Gastrocnemius medialis (tissue), 4 donors: ENCODE results near the gene OXT. TPM values are rescaled to one million over a fixed set of nuclear protein-coding genes. Genes with fewer than 3 reads are reported as not detected.
"Not testable (repeated sequence)": the region's sequence is repeated elsewhere in the genome, so short reads cannot be mapped to it uniquely, and the experiment has no call there.

ENCODE experiments used
- ATAC-seq, 2 donors: fragments of 150-250 bp; one replicate each; pipeline ENCODE4 v1.9.1; 2016
- DNase-seq, 2 donors: peaks; one replicate each; pipeline ENCODE4 v3.0.0-alpha.2; 2019
- H3K27ac ChIP-seq, 4 donors: fragments of 200-600 bp; sonication (generic); 1 replicate in 1 of 4; 2 replicates in 3 of 4; pipeline ENCODE4 v1.5.1; 2016 to 2018; ENCODE audit warnings: mild to moderate bottlenecking in 2 of 4, moderate library complexity in 1 of 4
- H3K27me3 ChIP-seq, 3 donors: fragments of 200-600 bp; sonication (generic) in 2 of 3; 1 replicate in 1 of 3; 2 replicates in 2 of 3; pipeline versions ENCODE4 v1.5.1 to v1.6.0; 2016 to 2019; ENCODE audit warnings: mild to moderate bottlenecking in 1 of 3, moderate library complexity in 1 of 3
- H3K36me3 ChIP-seq, 2 donors: fragments of 200-600 bp; sonication (generic) in 1 of 2; one replicate each; pipeline ENCODE4 v1.5.1; 2017 to 2018
- H3K4me1 ChIP-seq, 2 donors: fragments of 200-600 bp; sonication (generic) in 1 of 2; one replicate each; pipeline ENCODE4 v1.5.1; 2016 to 2017; ENCODE audit warnings: mild to moderate bottlenecking in 2 of 2
- H3K4me3 ChIP-seq, 4 donors: fragments of 200-600 bp; sonication (generic) in 3 of 4; 1 replicate in 1 of 4; 2 replicates in 3 of 4; pipeline ENCODE4 v1.5.1; 2016 to 2019; ENCODE audit warnings: mild to moderate bottlenecking in 2 of 4
- H3K9me3 ChIP-seq, 3 donors: fragments of 200-600 bp; sonication (generic) in 2 of 3; 1 replicate in 1 of 3; 2 replicates in 2 of 3; pipeline ENCODE4 v1.5.1; 2016 to 2019
- POLR2A ChIP-seq, 2 donors: fragments of 450-650 bp; IDR thresholded peaks; one replicate each; pipeline ENCODE4 v1.6.1; 2017; ENCODE audit warnings: antibody characterized with exemption in 2 of 2, mild to moderate bottlenecking in 2 of 2, moderate library complexity in 2 of 2
- in situ Hi-C, 4 donors: fragments of 200-750 bp; cut with MboI; loops; one replicate each; pipeline versions ENCODE4 v1.15.0 to v1.8.0; 2017; ENCODE audit warnings: low sequenced_read_pairs in 4 of 4
- intact Hi-C: fragments of 100-400 bp; cut with DNase I; formaldehyde crosslinking; loops from one replicate; pipeline ENCODE4 v1.15.1; 2023; ENCODE audit warnings: low total_unique reads
- total RNA-seq, 4 donors: library from RNA; depleted of rRNA; stranded (reverse); fragments of >200 nt; gene quantifications; one replicate each; pipeline versions ENCODE4 v1.1.0 to v1.2.3, GENCODE V29; 2016
- TF ChIP-seq, protein P1 (sequence below), 5 experiments: fragments of 450-650 bp in 3 of 5; fragments of 200-600 bp in 2 of 5; sonication (generic) in 2 of 5; IDR thresholded peaks in 4 of 5; conservative IDR thresholded peaks in 1 of 5; 1 replicate in 4 of 5; 2 replicates in 1 of 5; pipeline ENCODE4 v1.5.1; 2016 to 2019; ENCODE audit warnings: antibody characterized with exemption in 5 of 5, mild to moderate bottlenecking in 3 of 5, moderate library complexity in 3 of 5

OXT gene
- total RNA-seq, 4 donors from 2014 or later = 2.2 TPM; not detected in 3

DNA sequence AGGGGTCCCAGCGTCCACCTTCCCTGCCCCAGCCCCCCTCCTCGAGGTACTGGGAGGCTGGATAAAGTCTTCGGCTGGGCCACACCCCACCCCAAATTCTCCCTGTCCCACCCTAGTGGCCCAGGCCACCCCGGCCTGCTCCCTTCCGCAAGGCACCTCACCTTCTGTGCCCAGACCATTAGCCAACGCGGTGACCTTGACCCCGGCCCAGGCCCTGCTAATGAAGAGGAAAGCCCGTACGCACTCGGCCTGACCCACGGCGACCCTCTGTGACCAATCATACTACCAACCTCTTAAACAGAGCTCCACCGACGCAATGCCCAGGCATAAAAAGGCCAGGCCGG, 182 bp upstream of the OXT start:
- Histone ChIP-seq H3K27me3 (peaks cover 13 to 24% (median 19%) of the 10 kb centered on the region in 3 donors), H3K36me3 (no peaks in the 10 kb centered on the region), H3K4me1 (no peaks in the 10 kb centered on the region), H3K9me3 (no peaks in the 10 kb centered on the region), H3K4me3 (peak overlapping the region; percentile 36 to 56 (median 50)), H3K27ac (no peak overlapping the region)
- intact Hi-C loops (no loop called here), in situ Hi-C loops (loop anchor here in 2 of 4 donors (25.0 kb wide), 2 partner anchors 116 to 241 kb away; no protein-coding TSS in a partner anchor)
- no peak for ATAC-seq
- DNase-seq = no peak
- no peak for TF ChIP-seq POLR2A (IDR thresholded peaks at IDR 0.05)
- TF ChIP-seq, protein P1, sequence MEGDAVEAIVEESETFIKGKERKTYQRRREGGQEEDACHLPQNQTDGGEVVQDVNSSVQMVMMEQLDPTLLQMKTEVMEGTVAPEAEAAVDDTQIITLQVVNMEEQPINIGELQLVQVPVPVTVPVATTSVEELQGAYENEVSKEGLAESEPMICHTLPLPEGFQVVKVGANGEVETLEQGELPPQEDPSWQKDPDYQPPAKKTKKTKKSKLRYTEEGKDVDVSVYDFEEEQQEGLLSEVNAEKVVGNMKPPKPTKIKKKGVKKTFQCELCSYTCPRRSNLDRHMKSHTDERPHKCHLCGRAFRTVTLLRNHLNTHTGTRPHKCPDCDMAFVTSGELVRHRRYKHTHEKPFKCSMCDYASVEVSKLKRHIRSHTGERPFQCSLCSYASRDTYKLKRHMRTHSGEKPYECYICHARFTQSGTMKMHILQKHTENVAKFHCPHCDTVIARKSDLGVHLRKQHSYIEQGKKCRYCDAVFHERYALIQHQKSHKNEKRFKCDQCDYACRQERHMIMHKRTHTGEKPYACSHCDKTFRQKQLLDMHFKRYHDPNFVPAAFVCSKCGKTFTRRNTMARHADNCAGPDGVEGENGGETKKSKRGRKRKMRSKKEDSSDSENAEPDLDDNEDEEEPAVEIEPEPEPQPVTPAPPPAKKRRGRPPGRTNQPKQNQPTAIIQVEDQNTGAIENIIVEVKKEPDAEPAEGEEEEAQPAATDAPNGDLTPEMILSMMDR (IDR thresholded peaks at IDR 0.05 in 4 of 5, conservative IDR thresholded peaks at IDR 0.05 in 1 of 5) = no peak

DNA sequence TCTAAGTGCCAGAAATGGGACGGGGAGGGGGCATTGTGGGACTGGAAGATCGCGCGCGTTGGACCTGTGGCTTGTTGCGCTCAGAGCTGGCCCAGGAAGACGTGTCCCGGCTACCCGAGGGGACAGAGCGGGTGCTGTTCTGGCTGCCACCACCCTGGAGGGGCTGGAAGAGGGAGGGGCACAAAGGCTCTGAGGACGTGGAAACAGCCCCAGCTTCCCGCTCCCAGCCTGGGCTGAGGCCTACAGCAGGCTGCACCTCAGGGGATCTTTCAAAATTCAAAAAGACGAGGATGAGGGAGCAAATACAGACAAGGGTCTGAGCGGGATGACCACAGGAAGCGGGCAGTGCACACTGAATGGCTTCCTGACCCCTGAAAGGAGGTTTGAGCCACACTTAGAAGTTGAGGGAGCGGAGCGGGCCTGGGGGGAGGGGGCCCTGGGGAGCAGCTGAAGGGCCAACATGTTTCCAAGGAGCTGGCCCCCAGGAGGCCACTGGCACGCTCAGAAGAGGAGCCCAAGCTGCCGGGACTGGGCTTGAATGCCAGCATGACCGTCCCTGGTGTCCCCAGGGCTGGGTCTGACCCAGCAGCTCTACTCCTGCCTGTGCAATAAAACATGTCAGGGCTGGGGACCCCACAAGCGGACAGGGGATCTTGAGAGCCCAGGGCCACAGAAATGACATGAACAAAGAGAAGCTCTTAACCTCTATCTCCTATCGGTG, 1.3 kb downstream of the OXT start:
- DNase-seq = no peak
- Histone ChIP-seq H3K27ac (no peak overlapping the region), H3K36me3 (no peaks in the 10 kb centered on the region), H3K9me3 (no peaks in the 10 kb centered on the region), H3K4me3 (peak overlapping the region in 3 of 4 donors; percentile 36 to 56 (median 53)), H3K27me3 (peaks cover 13 to 24% (median 19%) of the 10 kb centered on the region in 3 donors), H3K4me1 (no peaks in the 10 kb centered on the region)
- TF ChIP-seq, protein P1 (IDR thresholded peaks at IDR 0.05 in 4 of 5, conservative IDR thresholded peaks at IDR 0.05 in 1 of 5) = no peak
- no peak for TF ChIP-seq POLR2A (IDR thresholded peaks at IDR 0.05)
- in situ Hi-C loops (loop anchor here in 2 of 4 donors (25.0 kb wide), 2 partner anchors 115 to 240 kb away; no protein-coding TSS in a partner anchor), intact Hi-C loops (no loop called here)
- ATAC-seq = no peak

DNA sequence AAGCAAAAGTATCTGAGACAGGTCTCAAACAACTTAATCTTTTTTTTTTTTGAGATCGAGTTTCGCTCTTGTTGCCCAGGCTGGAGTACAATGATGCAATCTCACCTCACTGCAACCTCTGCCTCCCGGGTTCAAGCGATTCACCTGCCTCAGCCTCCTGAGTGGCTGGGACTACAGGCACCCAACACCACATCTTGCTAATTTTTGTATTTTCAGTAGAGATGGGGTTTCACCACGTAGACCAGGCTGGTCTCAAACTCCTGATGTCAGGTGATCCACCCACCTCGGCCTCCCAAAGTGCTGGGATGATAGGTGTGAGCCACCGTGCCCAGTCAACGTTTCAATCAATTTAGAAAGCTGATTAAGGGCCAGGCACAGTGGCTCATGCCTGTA, 1.8 kb downstream of the OXT start:
- DNase-seq, H3K9me3 ChIP-seq, ATAC-seq, intact Hi-C loops, H3K4me1 ChIP-seq, H3K27ac ChIP-seq, H3K4me3 ChIP-seq, H3K36me3 ChIP-seq: not testable (repeated sequence)
- H3K27me3 ChIP-seq = peaks cover 13 to 24% (median 19%) of the 10 kb centered on the region in 3 donors
- in situ Hi-C loops = loop anchor here in 2 of 4 donors (25.0 kb wide), 2 partner anchors 114 to 239 kb away; no protein-coding TSS in a partner anchor

DNA sequence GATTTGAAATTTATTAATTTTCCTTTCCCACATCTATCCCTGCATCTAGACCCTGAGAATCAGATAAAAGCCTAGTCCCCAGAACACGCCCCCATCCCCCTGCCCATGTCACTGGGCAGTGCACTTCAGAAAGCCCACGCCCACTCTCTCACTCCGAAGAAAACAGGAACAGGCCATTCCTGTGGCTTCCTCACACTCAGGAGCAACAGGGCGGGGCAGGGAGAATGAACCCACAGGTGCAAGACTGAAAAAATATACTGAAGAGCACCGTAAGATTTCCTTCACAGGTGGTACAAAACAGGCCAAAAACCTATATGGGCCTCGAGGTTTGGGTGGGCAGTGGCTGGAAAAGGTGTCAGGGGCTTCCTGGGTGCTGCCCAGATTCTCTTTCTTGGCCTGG, 3.4 kb downstream of the OXT start:
- no peak for TF ChIP-seq POLR2A (IDR thresholded peaks at IDR 0.05)
- TF ChIP-seq, protein P1 (IDR thresholded peaks at IDR 0.05 in 4 of 5, conservative IDR thresholded peaks at IDR 0.05 in 1 of 5) = no peak
- no peak overlapping the region for H3K27ac ChIP-seq
- in situ Hi-C loops = loop anchor here in 2 of 4 donors (25.0 kb wide), 2 partner anchors 112 to 237 kb away; no protein-coding TSS in a partner anchor
- no peak overlapping the region for H3K4me3 ChIP-seq
- peaks cover 13 to 24% (median 19%) of the 10 kb centered on the region in 3 donors for H3K27me3 ChIP-seq
- H3K4me1 ChIP-seq = no peaks in the 10 kb centered on the region
- no peak for DNase-seq
- no peaks in the 10 kb centered on the region for H3K9me3 ChIP-seq
- no peak for ATAC-seq
- H3K36me3 ChIP-seq = no peaks in the 10 kb centered on the region
- intact Hi-C loops = no loop called here

DNA sequence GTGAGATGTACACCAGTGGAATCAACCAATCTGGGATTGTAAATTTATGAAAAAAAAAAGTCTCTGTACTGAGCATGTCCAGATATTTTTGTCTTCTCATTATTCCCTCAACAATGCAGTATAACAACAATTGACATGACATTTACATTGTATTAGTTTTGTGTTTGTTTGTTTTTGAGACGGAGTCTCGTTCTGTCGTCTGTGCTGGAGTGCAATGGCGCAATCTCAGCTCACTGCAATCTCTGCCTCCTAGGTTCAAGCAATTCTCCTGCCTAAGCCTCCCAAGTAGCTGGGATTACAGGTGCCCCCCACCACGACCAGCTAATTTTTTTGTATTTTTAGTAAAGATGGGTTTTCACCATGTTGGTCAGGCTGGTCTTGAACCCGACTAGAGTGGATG, 3.9 kb downstream of the OXT start:
- H3K9me3 ChIP-seq, H3K27ac ChIP-seq, ATAC-seq, H3K36me3 ChIP-seq, H3K4me3 ChIP-seq, intact Hi-C loops, H3K4me1 ChIP-seq, DNase-seq, in situ Hi-C loops: not testable (repeated sequence)
- H3K27me3 ChIP-seq = peaks cover 13 to 24% (median 19%) of the 10 kb centered on the region in 3 donors
